Cardiac muscle cell (in vitro differentiated cells and primary cell): ENCODE measurements around the gene POC1A. TPM values are rescaled to one million over a fixed set of nuclear protein-coding genes. Genes with fewer than 3 reads are reported as not detected.
A peak's percentile ranks its signal among the peaks of the same experiment; 100 is the strongest.

Experiments used
- DNase-seq, 2 donors: peaks; one replicate each; pipeline versions ENCODE4 v3.0.0 to v3.0.0-alpha.2; 2010 to 2017; ENCODE audit warnings: low read depth in 1 of 2, low spot score in 1 of 2
- H3K27ac ChIP-seq: fragments of 200-600 bp; sonication (generic); 2 replicates; pipeline ENCODE4 v1.5.1; 2016
- H3K27me3 ChIP-seq: fragments of 200-600 bp; sonication (generic); 2 replicates; pipeline ENCODE4 v1.6.0; 2016; ENCODE audit warnings: control low read depth
- H3K36me3 ChIP-seq: fragments of 200-600 bp; sonication (generic); 2 replicates; pipeline ENCODE4 v1.5.1; 2016; ENCODE audit warnings: control low read depth
- H3K4me1 ChIP-seq: fragments of 200-600 bp; sonication (generic); 2 replicates; pipeline ENCODE4 v1.8.1; 2017; ENCODE audit warnings: low read depth, mild to moderate bottlenecking, mixed run types
- H3K4me3 ChIP-seq: fragments of 200-600 bp; sonication (generic); 2 replicates; pipeline ENCODE4 v1.5.1; 2016; ENCODE audit warnings: mild to moderate bottlenecking
- H3K9me3 ChIP-seq: fragments of 200-600 bp; sonication (generic); 2 replicates; pipeline ENCODE4 v1.5.1; 2017; ENCODE audit warnings: low read depth, mild to moderate bottlenecking, control low read depth
- CTCF ChIP-seq: IDR thresholded peaks from 2 replicates; pipeline ENCODE4 v1.5.1; 2012; ENCODE audit warnings: low read depth, mild to moderate bottlenecking, low read length
- polyA plus RNA-seq: library from polyadenylated mRNA; unstranded; fragments of >200 nt; fragmentation: Nextera tagmentation; extraction: Ambion mirVana; gene quantifications from 2 replicates; pipeline ENCODE4 v1.2.1, GENCODE V29; 2016
- total RNA-seq: library from RNA; depleted of rRNA; stranded (reverse); fragments of >200 nt; gene quantifications from 2 replicates; pipeline ENCODE4 v1.2.3, GENCODE V29; 2016

POC1A gene
- total and polyA plus RNA-seq, 2 experiments from 2014 or later: 10.6 to 12.4 TPM

GRCh38 chr3:52079958-52080357, 74.3 kb downstream of the POC1A start:
- no peak for TF ChIP-seq CTCF
- H3K27ac ChIP-seq: no peak overlapping the region
- peaks cover 13% of the 10 kb centered on the region for H3K4me1 ChIP-seq
- H3K36me3 ChIP-seq: no peaks in the 10 kb centered on the region
- DNase-seq: no peak
- H3K27me3 ChIP-seq: no peaks in the 10 kb centered on the region
- no peaks in the 10 kb centered on the region for H3K9me3 ChIP-seq
- no peak overlapping the region for H3K4me3 ChIP-seq

GRCh38 chr3:52078781-52079560, 75.3 kb downstream of the POC1A start:
- no peak for TF ChIP-seq CTCF
- peaks cover 13% of the 10 kb centered on the region for H3K4me1 ChIP-seq
- no peak overlapping the region for H3K27ac ChIP-seq
- no peak for DNase-seq
- H3K9me3 ChIP-seq: no peaks in the 10 kb centered on the region
- H3K27me3 ChIP-seq: no peaks in the 10 kb centered on the region
- H3K4me3 ChIP-seq: no peak overlapping the region
- no peaks in the 10 kb centered on the region for H3K36me3 ChIP-seq

GRCh38 chr3:52077925-52078324, 76.3 kb downstream of the POC1A start:
- H3K27ac ChIP-seq: peak overlapping the region; percentile 66

DNA sequence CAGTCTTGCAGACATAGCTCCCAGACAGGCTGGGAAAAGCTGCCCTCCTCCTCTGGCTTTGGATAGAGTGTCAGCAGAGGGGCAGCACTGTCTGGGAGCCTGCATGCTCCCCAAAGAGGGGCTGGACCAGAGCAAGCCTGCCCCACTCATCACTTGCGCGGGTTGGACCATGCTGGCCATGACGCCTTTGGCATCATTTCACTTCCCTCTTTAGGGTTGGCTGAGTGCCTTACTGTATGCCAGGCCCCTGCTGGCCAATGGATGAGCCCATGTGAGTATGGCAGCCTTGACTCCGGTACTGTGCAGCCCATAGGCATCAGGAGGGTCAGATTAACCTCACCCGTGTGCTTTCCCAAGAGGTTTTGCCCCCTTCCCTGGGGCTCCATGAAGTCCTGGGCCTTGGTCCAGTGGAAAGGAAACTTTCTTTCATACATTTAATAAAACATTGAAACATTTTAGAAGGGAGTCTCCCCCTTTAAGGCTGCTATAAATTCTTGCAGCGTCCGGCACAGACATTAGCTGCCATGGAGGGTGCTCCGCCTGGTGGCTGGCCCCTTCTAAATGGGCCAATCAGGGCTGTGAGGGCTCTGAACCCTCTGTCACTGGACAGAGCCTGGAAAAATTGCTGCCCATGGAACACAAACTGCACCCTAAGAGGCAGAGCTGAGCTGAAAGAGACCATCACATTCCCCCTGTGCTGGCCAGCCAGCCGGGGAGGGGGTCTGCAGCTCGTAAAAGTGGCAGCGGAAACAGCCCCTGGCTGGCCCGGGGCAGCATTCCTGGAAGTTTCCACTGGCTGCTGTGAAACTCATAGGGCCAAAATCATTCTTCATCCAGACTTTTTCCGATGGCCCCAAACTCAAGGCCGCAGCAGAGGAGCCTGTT, 77.1 kb downstream of the POC1A start:
- no peak for TF ChIP-seq CTCF
- Histone ChIP-seq H3K4me1 (peaks cover 13% of the 10 kb centered on the region), H3K27me3 (no peaks in the 10 kb centered on the region), H3K4me3 (no peak overlapping the region), H3K9me3 (no peaks in the 10 kb centered on the region), H3K27ac (peak overlapping the region; percentile 66), H3K36me3 (no peaks in the 10 kb centered on the region)
- peak in 1 of 2 donors; percentile 54 for DNase-seq

More at GRCh38 chr3:52077925-52078324, 76.3 kb downstream of the POC1A start:
- no peak overlapping the region for H3K4me3 ChIP-seq
- H3K36me3 ChIP-seq: no peaks in the 10 kb centered on the region
- H3K27me3 ChIP-seq: no peaks in the 10 kb centered on the region
- no peak for TF ChIP-seq CTCF
- no peak for DNase-seq
- peaks cover 13% of the 10 kb centered on the region for H3K4me1 ChIP-seq
- no peaks in the 10 kb centered on the region for H3K9me3 ChIP-seq

DNA sequence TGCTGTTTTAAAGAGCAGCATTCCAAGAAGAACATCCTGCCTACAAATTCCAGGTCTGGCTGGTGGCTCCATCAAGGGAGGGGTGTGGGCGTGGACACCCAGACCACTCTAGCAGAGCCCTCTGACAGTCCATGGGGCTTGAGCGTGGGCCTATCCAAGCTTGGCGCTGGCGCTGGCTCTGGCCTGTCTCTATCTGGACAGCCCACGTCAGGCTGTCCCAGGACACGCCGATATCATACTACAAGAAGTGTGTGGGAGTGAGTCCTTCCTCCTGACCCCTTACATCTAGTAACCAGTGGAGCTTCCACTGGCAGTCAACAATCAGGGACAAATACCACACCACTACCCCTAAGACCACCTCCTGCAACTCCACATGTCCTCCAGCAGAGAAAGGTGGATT, 80.7 kb downstream of the POC1A start:
- Histone ChIP-seq H3K27me3 (no peaks in the 10 kb centered on the region), H3K36me3 (no peaks in the 10 kb centered on the region), H3K4me1 (peaks cover 26% of the 10 kb centered on the region), H3K4me3 (no peak overlapping the region), H3K9me3 (no peaks in the 10 kb centered on the region), H3K27ac (no peak overlapping the region)
- TF ChIP-seq CTCF: no peak
- peak in 1 of 2 donors; percentile 37 for DNase-seq
